ENCODE results near the gene TBRG4. TPM values are rescaled to one million over a fixed set of nuclear protein-coding genes. Genes with fewer than 3 reads are reported as not detected.

Gene TBRG4
- total and polyA plus RNA-seq, 7 experiments from 2014 or later, result 55.1 to 143 (median 105) TPM

- H3K4me3 Mint-ChIP-seq, result peak overlapping the region in 2 of 10 donors; percentile 47 to 64
- Histone ChIP-seq H3K27me3 (ENCODE audit: control insufficient read depth in 2 of 2, insufficient read depth in 2 of 2, low read length in 2 of 2) (no peaks in the 10 kb centered on the region), H3K27ac (ENCODE audit: low read depth, low read length) (peak overlapping the region; percentile 6), H3K9me3 (ENCODE audit: control insufficient read depth in 2 of 3, low read length in 3 of 3) (no peaks in the 10 kb centered on the region), H3K4me3 (ENCODE audit: low read length) (no peak overlapping the region), H3K4me1 (ENCODE audit: control insufficient read depth in 2 of 2, insufficient read depth in 2 of 2, low read length in 2 of 2) (peaks cover 13 to 51% of the 10 kb centered on the region in 2 donors), H3K36me3 (ENCODE audit: control insufficient read depth in 2 of 3, insufficient read depth in 3 of 3, low read length in 3 of 3) (peaks cover 67 to 87% (median 73%) of the 10 kb centered on the region in 3 experiments)
- peaks cover 0 to 41% (median 23%) of the 10 kb centered on the region in 5 donors for H3K36me3 Mint-ChIP-seq
- peak overlapping the region in 2 of 9 donors; percentile 41 to 48 for H3K27ac Mint-ChIP-seq
- CTCF ChIA-PET, result no interaction called here
- H3K9me3 Mint-ChIP-seq, result no peaks in the 10 kb centered on the region
- no peaks in the 10 kb centered on the region for H3K27me3 Mint-ChIP-seq
- POLR2A ChIA-PET, result no interaction called here
- ATAC-seq, result no peak
- H3K4me1 Mint-ChIP-seq, result peaks cover 26 to 60% (median 50%) of the 10 kb centered on the region in 7 donors
- intact Hi-C loops (cut with micrococcal nuclease), result no loop called here
- no peak for DNase-seq
Measured at GRCh38 chr7:45105588-45106188, 5.8 kb downstream of the TBRG4 start.

GRCh38 chr7:45104844-45105587 is 6.5 kb downstream of the TBRG4 start:
- H3K36me3 ChIP-seq (ENCODE audit: control insufficient read depth in 2 of 3, insufficient read depth in 3 of 3, low read length in 3 of 3), result peaks cover 67 to 94% (median 78%) of the 10 kb centered on the region in 3 experiments
- H3K4me1 ChIP-seq (ENCODE audit: control insufficient read depth in 2 of 2, insufficient read depth in 2 of 2, low read length in 2 of 2), result peaks cover 7 to 44% of the 10 kb centered on the region in 2 donors
- POLR2A ChIA-PET, result interaction anchor here (0.6 to 1.2 kb wide), 3 partner anchors 9 to 523 kb away, joined by 3 to 5 read pairs (median 3); partner anchors contain the start of gene TMED4

GRCh38 chr7:45103958-45104843 is 7.3 kb downstream of the TBRG4 start:
- ChIA-PET CTCF (interaction anchor here (0.6 kb wide), 1 partner anchor 14 kb away, joined by 3 read pairs; no protein-coding TSS in a partner anchor), POLR2A (interaction anchor here (0.6 to 1.2 kb wide), 3 partner anchors 10 to 522 kb away, joined by 3 to 5 read pairs (median 3); partner anchors contain the start of gene TMED4)
- Mint-ChIP-seq H3K27ac (peak overlapping the region in 3 of 9 donors; percentile 5 to 14 (median 8)), H3K4me1 (peaks cover 18 to 47% (median 38%) of the 10 kb centered on the region in 7 donors), H3K9me3 (no peaks in the 10 kb centered on the region), H3K36me3 (peaks cover 0 to 41% (median 19%) of the 10 kb centered on the region in 5 donors), H3K4me3 (no peak overlapping the region), H3K27me3 (no peaks in the 10 kb centered on the region)
- peaks cover 67 to 100% (median 78%) of the 10 kb centered on the region in 3 experiments for H3K36me3 ChIP-seq (ENCODE audit: control insufficient read depth in 2 of 3, insufficient read depth in 3 of 3, low read length in 3 of 3)
- no peak for ATAC-seq
- intact Hi-C loops (cut with micrococcal nuclease), result no loop called here
- H3K9me3 ChIP-seq (ENCODE audit: control insufficient read depth in 2 of 3, low read length in 3 of 3), result no peaks in the 10 kb centered on the region
- peaks cover 5 to 38% of the 10 kb centered on the region in 2 donors for H3K4me1 ChIP-seq (ENCODE audit: control insufficient read depth in 2 of 2, insufficient read depth in 2 of 2, low read length in 2 of 2)
- no peak overlapping the region for H3K27ac ChIP-seq (ENCODE audit: low read depth, low read length)
- DNase-seq, result peak in 1 of 9 donors; percentile 16
- H3K4me3 ChIP-seq (ENCODE audit: low read length), result no peak overlapping the region
- H3K27me3 ChIP-seq (ENCODE audit: control insufficient read depth in 2 of 2, insufficient read depth in 2 of 2, low read length in 2 of 2), result no peaks in the 10 kb centered on the region

More at GRCh38 chr7:45104844-45105587, 6.5 kb downstream of the TBRG4 start:
- DNase-seq (peak in 1 of 9 donors; percentile 18), ATAC-seq (no peak)
- no peaks in the 10 kb centered on the region for H3K27me3 Mint-ChIP-seq
- H3K27me3 ChIP-seq (ENCODE audit: control insufficient read depth in 2 of 2, insufficient read depth in 2 of 2, low read length in 2 of 2), result no peaks in the 10 kb centered on the region
- H3K27ac Mint-ChIP-seq, result no peak overlapping the region
- H3K9me3 Mint-ChIP-seq, result no peaks in the 10 kb centered on the region
- CTCF ChIA-PET, result interaction anchor here (0.6 kb wide), 1 partner anchor 13 kb away, joined by 3 read pairs; no protein-coding TSS in a partner anchor
- no peak overlapping the region for H3K4me3 ChIP-seq (ENCODE audit: low read length)
- no peak overlapping the region for H3K27ac ChIP-seq (ENCODE audit: low read depth, low read length)
- peaks cover 21 to 53% (median 43%) of the 10 kb centered on the region in 7 donors for H3K4me1 Mint-ChIP-seq
- no peaks in the 10 kb centered on the region for H3K9me3 ChIP-seq (ENCODE audit: control insufficient read depth in 2 of 3, low read length in 3 of 3)
- peak overlapping the region in 1 of 10 donors; percentile 47 for H3K4me3 Mint-ChIP-seq
- intact Hi-C loops (cut with micrococcal nuclease), result no loop called here
- H3K36me3 Mint-ChIP-seq, result peaks cover 0 to 39% (median 20%) of the 10 kb centered on the region in 5 donors

GRCh38 chr7:45102785-45103712 is 8.4 kb downstream of the TBRG4 start:
- DNase-seq, result peak in 1 of 9 donors; percentile 9
- Mint-ChIP-seq H3K27me3 (no peaks in the 10 kb centered on the region), H3K36me3 (peaks cover 0 to 33% (median 17%) of the 10 kb centered on the region in 5 donors), H3K9me3 (no peaks in the 10 kb centered on the region), H3K4me1 (peaks cover 9 to 35% (median 27%) of the 10 kb centered on the region in 7 donors), H3K4me3 (no peak overlapping the region), H3K27ac (peak overlapping the region in 2 of 9 donors; percentile 14 to 81)
- intact Hi-C loops (cut with micrococcal nuclease), result no loop called here
- Histone ChIP-seq H3K27me3 (ENCODE audit: control insufficient read depth in 2 of 2, insufficient read depth in 2 of 2, low read length in 2 of 2) (no peaks in the 10 kb centered on the region), H3K9me3 (ENCODE audit: control insufficient read depth in 2 of 3, low read length in 3 of 3) (no peaks in the 10 kb centered on the region), H3K36me3 (ENCODE audit: control insufficient read depth in 2 of 3, insufficient read depth in 3 of 3, low read length in 3 of 3) (peaks cover 58 to 93% (median 70%) of the 10 kb centered on the region in 3 experiments), H3K4me3 (ENCODE audit: low read length) (no peak overlapping the region), H3K27ac (ENCODE audit: low read depth, low read length) (peak overlapping the region; percentile 6), H3K4me1 (ENCODE audit: control insufficient read depth in 2 of 2, insufficient read depth in 2 of 2, low read length in 2 of 2) (peaks cover 0 to 26% of the 10 kb centered on the region in 2 donors)
- ATAC-seq, result no peak
- CTCF ChIA-PET, result interaction anchor here (0.6 kb wide), 1 partner anchor 1202 kb away, joined by 3 read pairs; no protein-coding TSS in a partner anchor
- POLR2A ChIA-PET, result no interaction called here

GRCh38 chr7:45101748-45102147 is 9.7 kb downstream of the TBRG4 start:
- Mint-ChIP-seq H3K27ac (peak overlapping the region in 2 of 9 donors; percentile 38 to 43), H3K36me3 (peaks cover 0 to 23% (median 6%) of the 10 kb centered on the region in 5 donors), H3K4me3 (peak overlapping the region in 1 of 10 donors; percentile 23), H3K27me3 (no peaks in the 10 kb centered on the region), H3K4me1 (peaks cover 0 to 22% (median 14%) of the 10 kb centered on the region in 7 donors), H3K9me3 (no peaks in the 10 kb centered on the region)
- CTCF ChIA-PET, result no interaction called here
- peak in 1 of 9 donors; percentile 15 for DNase-seq
- POLR2A ChIA-PET, result no interaction called here
- intact Hi-C loops (cut with micrococcal nuclease), result no loop called here
- no peak for ATAC-seq
- peaks cover 0 to 13% of the 10 kb centered on the region in 2 donors for H3K4me1 ChIP-seq (ENCODE audit: control insufficient read depth in 2 of 2, insufficient read depth in 2 of 2, low read length in 2 of 2)
- H3K36me3 ChIP-seq (ENCODE audit: control insufficient read depth in 2 of 3, insufficient read depth in 3 of 3, low read length in 3 of 3), result peaks cover 46 to 80% (median 60%) of the 10 kb centered on the region in 3 experiments
- H3K9me3 ChIP-seq (ENCODE audit: control insufficient read depth in 2 of 3, low read length in 3 of 3), result no peaks in the 10 kb centered on the region
- H3K4me3 ChIP-seq (ENCODE audit: low read length), result no peak overlapping the region
- H3K27ac ChIP-seq (ENCODE audit: low read depth, low read length), result no peak overlapping the region
- H3K27me3 ChIP-seq (ENCODE audit: control insufficient read depth in 2 of 2, insufficient read depth in 2 of 2, low read length in 2 of 2), result no peaks in the 10 kb centered on the region

Measured in naive thymus-derived CD4-positive, alpha-beta T cell (primary cell).